IMR-90 (cell line): ENCODE results near the gene SLC46A3. TPM values are rescaled to one million over a fixed set of nuclear protein-coding genes. Genes with fewer than 3 reads are reported as not detected.
A peak's percentile ranks its signal among the peaks of the same experiment; 100 is the strongest.

Source experiments
- ATAC-seq: fragments of 200-7000 bp; cut with Tn5 transposase; 2 replicates; pipeline ENCODE4 v1.9.1; 2020; ENCODE audit warnings: low read depth, mild to moderate bottlenecking, moderate library complexity
- BruUV-seq: library from RNA; stranded (reverse); fragments of 400-500 nt; replicated peaks from 2 replicates; lab custom pipeline; 2021; lab: Mats Ljungman, UMichigan
- CTCF ChIA-PET: fragments of 300-600 bp; formaldehyde crosslinking; extraction: SDS; loops from one replicate; lab custom pipeline; 2021; ENCODE audit warnings: antibody characterized with exemption; lab: Yijun Ruan, JAX
- POLR2A ChIA-PET: fragments of 300-600 bp; sonication (Branson Sonifier 250); formaldehyde crosslinking; loops from one replicate; lab custom pipeline; 2022; ENCODE audit warnings: antibody characterized with exemption; ENCODE audit not compliant: unreplicated experiment; lab: Charles Lee
- DNase-seq: peaks from one replicate; pipeline ENCODE4 v3.0.0; 2013
- H2AFZ ChIP-seq: replicated peaks from 2 replicates; pipeline ENCODE3; 2013; ENCODE audit warnings: low read length, mild to moderate bottlenecking; ENCODE audit not compliant: poor library complexity
- H2AK5ac ChIP-seq: 2 replicates; pipeline ENCODE4 v1.6.1; 2013; ENCODE audit warnings: low read depth, low read length, inconsistent platforms
- H2AK9ac ChIP-seq: replicated peaks from 2 replicates; pipeline ENCODE3; 2013; ENCODE audit warnings: mild to moderate bottlenecking, low read depth, low read length, moderate library complexity; ENCODE audit not compliant: poor library complexity
- H2BK120ac ChIP-seq: 2 replicates; pipeline ENCODE4 v1.6.1; 2013; ENCODE audit warnings: low read depth, low read length, inconsistent platforms
- H2BK15ac ChIP-seq: 3 replicates; pipeline ENCODE4 v1.6.1; 2013; ENCODE audit warnings: low read depth, low read length, inconsistent platforms
- H2BK20ac ChIP-seq: 2 replicates; pipeline ENCODE4 v1.6.1; 2013; ENCODE audit warnings: low read depth, mild to moderate bottlenecking, inconsistent platforms, low read length, moderate library complexity
- H2BK5ac ChIP-seq: 2 replicates; pipeline ENCODE4 v1.6.1; 2013; ENCODE audit warnings: mild to moderate bottlenecking, low read depth, low read length, inconsistent platforms; ENCODE audit not compliant: poor library complexity, severe bottlenecking
- H3K14ac ChIP-seq: replicated peaks from 2 replicates; pipeline ENCODE4 v1.6.1; 2013; ENCODE audit warnings: low read depth, low read length, inconsistent platforms
- H3K18ac ChIP-seq: 2 replicates; pipeline ENCODE4 v1.6.1; 2013; ENCODE audit warnings: low read depth, low read length, control low read depth
- H3K23ac ChIP-seq: 2 replicates; pipeline ENCODE4 v1.6.1; 2013; ENCODE audit warnings: low read depth, low read length, inconsistent platforms
- H3K27ac ChIP-seq: 2 replicates; pipeline ENCODE4 v1.5.1; 2013; ENCODE audit warnings: mild to moderate bottlenecking, control low read depth, low read length; ENCODE audit not compliant: insufficient read depth
- H3K27me3 ChIP-seq: 2 replicates; pipeline ENCODE4 v1.6.1; 2013; ENCODE audit warnings: low read length; ENCODE audit not compliant: control insufficient read depth, insufficient read depth
- H3K36me3 ChIP-seq: 2 replicates; pipeline ENCODE4 v1.6.1; 2013; ENCODE audit warnings: low read length, mixed read lengths; ENCODE audit not compliant: control insufficient read depth, insufficient read depth
- H3K4ac ChIP-seq: 2 replicates; pipeline ENCODE4 v1.6.1; 2013; ENCODE audit warnings: low read depth, low read length, inconsistent platforms
- H3K4me1 ChIP-seq: 2 replicates; pipeline ENCODE4 v1.6.1; 2013; ENCODE audit warnings: low read length, mixed read lengths; ENCODE audit not compliant: control insufficient read depth, insufficient read depth
- H3K4me2 ChIP-seq: 2 replicates; pipeline ENCODE4 v1.6.1; 2013; ENCODE audit warnings: low read depth, mild to moderate bottlenecking, control low read depth, low read length, moderate library complexity
- H3K4me3 ChIP-seq: 2 replicates; pipeline ENCODE4 v1.5.1; 2013; ENCODE audit warnings: low read depth, mild to moderate bottlenecking, control low read depth, low read length, moderate library complexity; ENCODE audit not compliant: insufficient read depth
- H3K56ac ChIP-seq: 2 replicates; pipeline ENCODE4 v1.6.1; 2013; ENCODE audit warnings: low read length, inconsistent platforms; ENCODE audit not compliant: insufficient read depth; ENCODE audit errors: extremely low read depth
- H3K79me1 ChIP-seq, 2 experiments: 2 replicates each; pipeline ENCODE4 v1.6.1; 2013; ENCODE audit warnings: low read length in 2 of 2, inconsistent platforms in 1 of 2, low read depth in 1 of 2
- H3K9ac ChIP-seq: 2 replicates; pipeline ENCODE4 v1.6.1; 2013; ENCODE audit warnings: low read depth, low read length, control low read depth
- H3K9me1 ChIP-seq: 2 replicates; pipeline ENCODE4 v1.6.1; 2013; ENCODE audit warnings: low read length, inconsistent platforms; ENCODE audit not compliant: insufficient read depth
- H3K9me3 ChIP-seq: 2 replicates; pipeline ENCODE4 v1.6.1; 2013; ENCODE audit warnings: low read length; ENCODE audit not compliant: control insufficient read depth, insufficient read depth
- H4K20me1 ChIP-seq: 2 replicates; pipeline ENCODE4 v1.6.1; 2013; ENCODE audit warnings: low read length, inconsistent platforms; ENCODE audit not compliant: insufficient read depth
- H4K5ac ChIP-seq: 2 replicates; pipeline ENCODE4 v1.6.1; 2013; ENCODE audit warnings: mild to moderate bottlenecking, low read depth, low read length, control low read depth
- H4K8ac ChIP-seq, 2 experiments: 2 replicates each; pipeline ENCODE4 v1.6.1; 2013; ENCODE audit warnings: low read depth in 2 of 2, low read length in 2 of 2, control low read depth in 1 of 2, inconsistent platforms in 1 of 2
- H4K91ac ChIP-seq: 2 replicates; pipeline ENCODE4 v1.6.1; 2013; ENCODE audit warnings: low read depth, low read length, inconsistent platforms; ENCODE audit not compliant: insufficient read depth
- CEBPB ChIP-seq: IDR thresholded peaks from 2 replicates; pipeline ENCODE4 v1.6.1; 2012; ENCODE audit warnings: low read depth, low read length, improper control_type of control experiment
- ELK1 ChIP-seq: fragments of 150-350 bp; IDR thresholded peaks from 2 replicates; pipeline ENCODE4 v1.6.1; 2016; ENCODE audit warnings: low read depth, mild to moderate bottlenecking, low read length, moderate library complexity, borderline replicate concordance
- MAZ ChIP-seq: IDR thresholded peaks from 2 replicates; pipeline ENCODE4 v1.6.1; 2012; ENCODE audit warnings: low read depth, mild to moderate bottlenecking, low read length, improper control_type of control experiment, moderate library complexity, borderline replicate concordance
- POLR2A ChIP-seq: IDR thresholded peaks from 2 replicates; pipeline ENCODE4 v1.6.1; 2012; ENCODE audit warnings: mild to moderate bottlenecking, low read depth, low read length
- RFX5 ChIP-seq: IDR thresholded peaks from 2 replicates; pipeline ENCODE4 v1.8.0; 2012; ENCODE audit warnings: low read depth, mild to moderate bottlenecking, low read length, moderate library complexity
- USF2 ChIP-seq: fragments of 150-350 bp; IDR thresholded peaks from 2 replicates; pipeline ENCODE4 v1.6.1; 2017; ENCODE audit warnings: mild to moderate bottlenecking, antibody characterized with exemption, low read length, low read depth
- WGBS, 2 experiments: methylation state at CpG; one replicate each; pipeline versions ENCODE4 v1.1.5 to v1.1.7; 2013; ENCODE audit warnings: missing lambda C conversion rate in 2 of 2; ENCODE audit not compliant: insufficient read length in 1 of 2; ENCODE audit errors: extremely low coverage in 2 of 2; 5-methylcytosine and 5-hydroxymethylcytosine counted together
- dilution Hi-C: fragments of 300-500 bp; cut with HindIII; formaldehyde crosslinking; loops from one replicate; pipeline ENCODE4 v1.14.3; 2018; ENCODE audit warnings: low sequenced_read_pairs; ENCODE audit not compliant: unreplicated experiment
- in situ Hi-C: fragments of 300-500 bp; cut with MboI; formaldehyde crosslinking; loops from 3 replicates; pipeline ENCODE4 v1.14.3; 2019; ENCODE audit warnings: low sequenced_read_pairs, inconsistent platforms, mixed read lengths
- intact Hi-C: fragments of 100-400 bp; cut with micrococcal nuclease; formaldehyde crosslinking; loops from 2 replicates; pipeline ENCODE4 v1.10.0; 2022
- polyA plus RNA-seq, 3 experiments: library from polyadenylated mRNA; depleted of rRNA; stranded (reverse); fragments of >200 nt; gene quantifications; 2 replicates each; pipeline ENCODE4 v1.2.3, GENCODE V29; 2012; ENCODE audit warnings: low replicate concordance in 1 of 3
- total RNA-seq: library from RNA; depleted of rRNA; stranded (reverse); fragments of >200 nt; gene quantifications from 2 replicates; pipeline ENCODE4 v1.2.3, GENCODE V29; 2012

Gene SLC46A3
- total and polyA plus RNA-seq, 2 of the 4 experiments (the other 2 are of a cell fraction): 0.54 to 0.89 TPM

- no TSS peak for BruUV-seq
- peak; percentile 46 for DNase-seq
Observed at GRCh38 chr13:28741084-28741491, 22.3 kb upstream of the SLC46A3 start.

More at GRCh38 chr13:28741084-28741491, 22.3 kb upstream of the SLC46A3 start:
- ATAC-seq: peak; percentile 37
- in situ Hi-C loops (no loop called here), intact Hi-C loops (no loop called here), dilution Hi-C loops (no loop called here)
- 0% methylated on average over 1 of the region's 1 CpG; no CpG with 5 or more reads in 1 of the 2 experiments for WGBS, 2 experiments
- Histone ChIP-seq H2BK120ac (no peak overlapping the region), H4K20me1 (no peaks in the 10 kb centered on the region), H3K79me1 (no peaks in the 10 kb centered on the region), H2AK5ac (no peak overlapping the region), H3K36me3 (no peaks in the 10 kb centered on the region), H2BK20ac (no peak overlapping the region), H3K9me3 (no peaks in the 10 kb centered on the region), H3K4ac (no peak overlapping the region), H3K4me1 (peaks cover 3% of the 10 kb centered on the region; the same call in 1 of the 2 replicates), H2BK5ac (no peak overlapping the region), H2AK9ac (no peak overlapping the region), H4K8ac (no peak overlapping the region), H3K4me2 (no peak overlapping the region), H2BK15ac (no peak overlapping the region), H3K23ac (no peak overlapping the region), H3K56ac (no peak overlapping the region), H3K27ac (no peak overlapping the region), H3K18ac (no peak overlapping the region), H4K5ac (no peak overlapping the region), H3K9ac (no peak overlapping the region), H3K14ac (no peak overlapping the region), H3K4me3 (no peak overlapping the region), H4K91ac (no peak overlapping the region), H2AFZ (no peak overlapping the region), H3K27me3 (peaks cover 2% of the 10 kb centered on the region; the same call in 1 of the 2 replicates), H3K9me1 (no peaks in the 10 kb centered on the region)
- CTCF ChIA-PET: no interaction called here
- TF ChIP-seq USF2 (no peak), POLR2A (no peak), RFX5 (no peak), ELK1 (no peak), MAZ (no peak), CEBPB (no peak)
- POLR2A ChIA-PET: no interaction called here
